ENCODE measurements around the gene ADAMTS7.
"Not testable (repeated sequence)": the region's sequence is repeated elsewhere in the genome, so short reads cannot be mapped to it uniquely, and the experiment has no call there.

The ADAMTS7 gene

DNA sequence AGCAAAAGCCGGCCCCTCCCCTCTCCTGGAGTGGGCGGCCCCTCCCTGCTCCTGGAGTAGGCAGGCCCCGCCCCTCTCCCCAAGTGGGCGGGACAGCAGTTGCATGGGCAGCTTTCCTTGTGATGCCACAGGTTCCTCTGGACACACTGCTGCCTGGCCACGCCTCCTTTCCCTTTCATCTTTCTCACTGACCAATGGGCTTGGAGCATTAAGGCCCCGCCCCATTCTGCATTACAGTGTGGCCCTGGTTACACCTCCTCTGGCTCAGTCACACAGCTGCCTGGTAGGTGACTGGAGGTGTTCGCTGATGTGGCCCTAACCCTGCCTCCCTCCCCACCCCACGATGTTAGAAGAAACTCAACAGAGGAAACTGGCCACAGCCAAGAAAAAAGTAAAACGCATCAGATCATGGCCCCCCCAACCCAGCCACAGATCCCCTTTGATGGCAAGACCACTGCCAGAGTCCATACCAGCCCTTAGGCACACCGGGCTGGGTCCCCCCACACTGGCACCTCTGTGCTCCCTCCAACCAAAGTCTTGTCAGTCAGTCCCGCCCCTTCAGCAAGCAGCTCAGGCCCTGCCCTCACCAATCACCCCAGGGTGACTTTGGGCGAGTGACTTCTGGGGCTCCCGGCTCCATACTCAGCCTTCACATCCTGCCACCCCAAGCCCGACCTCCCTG lies 84.3 kb downstream of the ADAMTS7 start:
- peak; percentile 43 for DNase-seq (ENCODE audit: low read depth)

- DNase-seq (ENCODE audit: low read depth) = not testable (repeated sequence)
Measured at GRCh38 chr15:78719819-78720450, 91.3 kb downstream of the ADAMTS7 start.

GRCh38 chr15:78718837-78719236 lies 92.4 kb downstream of the ADAMTS7 start:
- DNase-seq (ENCODE audit: low read depth) = no peak

- no peak for DNase-seq (ENCODE audit: low read depth)
Measured at GRCh38 chr15:78717956-78718656, 93.2 kb downstream of the ADAMTS7 start.

DNA sequence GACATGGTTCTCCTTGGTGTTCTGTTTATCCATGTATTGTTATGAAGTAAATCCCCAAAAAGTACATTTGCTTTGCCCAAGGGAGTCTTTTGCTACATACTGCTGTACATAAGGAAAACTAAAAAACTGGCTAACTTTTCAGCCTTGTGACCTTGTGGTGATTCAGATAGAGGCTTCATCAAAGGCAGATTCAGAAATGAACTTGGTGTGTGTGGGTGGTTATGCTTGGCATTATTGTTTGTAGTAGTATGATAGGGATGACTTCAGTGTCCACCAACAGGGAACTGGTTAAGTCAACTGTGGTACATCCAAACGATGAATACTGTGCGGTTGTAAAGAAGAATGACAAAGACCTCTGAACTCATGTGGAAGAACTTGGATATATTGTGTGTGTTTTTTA lies 94.6 kb downstream of the ADAMTS7 start:
- DNase-seq (ENCODE audit: low read depth) = no peak

- peak; percentile 84 for DNase-seq (ENCODE audit: low read depth)
Measured at GRCh38 chr15:78715930-78716329, 95.3 kb downstream of the ADAMTS7 start.

- peak; percentile 29 for DNase-seq (ENCODE audit: low read depth)
Measured at GRCh38 chr15:78715434-78715833, 95.8 kb downstream of the ADAMTS7 start.

GRCh38 chr15:78714890-78715289 lies 96.4 kb downstream of the ADAMTS7 start:
- DNase-seq (ENCODE audit: low read depth) = peak; percentile 55

DNA sequence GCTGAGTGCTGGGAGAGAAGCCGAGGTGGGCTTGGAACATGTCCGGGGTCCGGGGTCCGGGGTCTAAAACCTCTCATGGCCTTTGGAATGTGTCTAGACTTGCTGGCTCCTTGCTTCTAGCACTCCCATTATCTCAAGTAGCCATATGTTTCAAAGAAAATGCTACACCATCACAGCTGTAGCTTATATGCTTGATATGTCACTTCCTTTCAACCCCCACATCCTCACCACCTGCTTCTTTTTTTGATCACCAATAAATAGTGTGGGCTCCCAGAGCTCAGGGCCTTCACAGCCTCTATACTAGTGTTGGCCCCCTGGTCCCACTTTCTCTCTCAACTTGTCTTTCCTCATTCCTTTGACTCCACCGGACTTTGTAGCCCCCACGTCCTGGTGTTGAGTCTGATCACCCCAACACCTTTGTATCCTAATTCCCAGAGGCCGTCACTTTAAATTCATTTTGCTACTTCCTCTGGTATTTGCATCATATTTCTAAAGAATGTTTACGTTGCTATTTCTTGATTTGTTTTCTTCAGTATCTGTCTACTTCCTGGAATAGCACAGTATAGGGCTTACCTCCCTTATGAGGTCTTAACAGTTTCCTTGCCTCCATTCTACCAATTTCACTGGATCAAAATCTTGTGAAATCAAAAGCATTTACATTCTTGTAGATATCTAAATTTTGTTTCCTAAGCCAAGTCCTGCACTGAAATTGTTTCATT lies 98.3 kb downstream of the ADAMTS7 start:
- DNase-seq (ENCODE audit: low read depth) = no peak

- DNase-seq (ENCODE audit: low read depth) = no peak
Measured at GRCh38 chr15:78711638-78712037, 99.6 kb downstream of the ADAMTS7 start.

- DNase-seq (ENCODE audit: low read depth) = peak; percentile 70
Measured at GRCh38 chr15:78709263-78709882, 101.9 kb downstream of the ADAMTS7 start.

Data from ELR (cell line).